Measurements from ENCODE around the gene FOXP1. TPM values are rescaled to one million over a fixed set of nuclear protein-coding genes. Genes with fewer than 3 reads are reported as not detected.

The FOXP1 gene
- total and polyA plus RNA-seq, 2 donors (not counting 1 experiment from before 2014, with no cell fraction given), result 91.1 to 508 TPM

- peaks cover 29% of the 10 kb centered on the region for H3K4me1 Mint-ChIP-seq
- no peaks in the 10 kb centered on the region for H3K9me3 Mint-ChIP-seq (ENCODE audit: insufficient read depth)
- peaks cover 0 to 1% of the 10 kb centered on the region in 2 experiments for H3K36me3 ChIP-seq (replicated peaks in 1 of 2; ENCODE audit: control extremely low read depth in 1 of 2, control insufficient read depth in 1 of 2, extremely low read depth in 1 of 2, insufficient read depth in 2 of 2, low read length in 1 of 2)
- H3K4me2 ChIP-seq (replicated peaks; ENCODE audit: low read depth, low read length, poor library complexity, severe bottlenecking), result peak overlapping the region; percentile 54
- no peaks in the 10 kb centered on the region for H3K27me3 Mint-ChIP-seq
- peak overlapping the region; percentile 66 for H3K4me3 Mint-ChIP-seq
- no peaks in the 10 kb centered on the region for H3K27me3 ChIP-seq (replicated peaks in 1 of 4; ENCODE audit: control extremely low read depth in 1 of 4, control insufficient read depth in 3 of 4, insufficient read depth in 4 of 4, low read length in 3 of 4)
- TF ChIP-seq CTCF (IDR thresholded peaks at IDR 0.05), result peak; percentile 65
- TF ChIP-seq EZH2 (IDR thresholded peaks at IDR 0.05; ENCODE audit: borderline replicate concordance, insufficient read depth, low read depth, low read length, poor library complexity, severe bottlenecking), result no peak
- H3K4me3 ChIP-seq (ENCODE audit: control extremely low read depth in 1 of 5, extremely low read depth in 1 of 5, insufficient read depth in 1 of 5, low read depth in 2 of 5, low read length in 4 of 5), result peak overlapping the region in 1 of 5 experiments; percentile 10
- H3K9me3 ChIP-seq (ENCODE audit: control extremely low read depth in 1 of 3, control insufficient read depth in 2 of 3, insufficient read depth in 1 of 3, low read length in 2 of 3), result no peaks in the 10 kb centered on the region
- H3K9ac ChIP-seq (ENCODE audit: low read length), result peak overlapping the region; percentile 16
- POLR2A ChIA-PET, result interaction anchor here (1.1 to 1.4 kb wide), 3 partner anchors 114 to 425 kb away, joined by 3 to 7 read pairs (median 3); no protein-coding TSS in a partner anchor
- 0% methylated on average over 2 of the region's 3 CpGs for WGBS (ENCODE audit: insufficient coverage)
- DNase-seq, result peak; percentile 76
- H3K27ac Mint-ChIP-seq, result no peak overlapping the region
- H2AFZ ChIP-seq (ENCODE audit: insufficient read depth, low read depth, low read length, poor library complexity, severe bottlenecking), result peak overlapping the region; percentile 6
- peaks cover 21 to 28% of the 10 kb centered on the region in 2 donors for H3K4me1 ChIP-seq (ENCODE audit: control insufficient read depth in 2 of 2, insufficient read depth in 2 of 2, low read length in 2 of 2)
- H3K79me2 ChIP-seq (ENCODE audit: control insufficient read depth, insufficient read depth, low read length), result peaks cover 100% of the 10 kb centered on the region
- peak; percentile 95 for ATAC-seq (ENCODE audit: low read depth)
- intact Hi-C loops (cut with micrococcal nuclease), result loop anchor here (1.0 to 5.0 kb wide), 10 partner anchors 55 to 961 kb away; no protein-coding TSS in a partner anchor
- H4K20me1 ChIP-seq (ENCODE audit: control insufficient read depth, insufficient read depth, low read length, poor library complexity, severe bottlenecking), result no peaks in the 10 kb centered on the region
- CTCF ChIA-PET, result interaction anchor here (0.6 to 5.1 kb wide), 32 partner anchors 11 to 961 kb away, joined by 3 to 26 read pairs (median 4); no protein-coding TSS in a partner anchor
- H3K27ac ChIP-seq (ENCODE audit: low read length in 2 of 2), result peak overlapping the region; percentile 17 to 74
These were observed 71.5 kb downstream of the FOXP1 start for GRCh38 chr3:71512000-71512399.

- H3K4me3 ChIP-seq (ENCODE audit: control extremely low read depth in 1 of 5, extremely low read depth in 1 of 5, insufficient read depth in 1 of 5, low read depth in 2 of 5, low read length in 4 of 5), result peak overlapping the region in 1 of 5 experiments; percentile 10
- intact Hi-C loops (cut with micrococcal nuclease), result loop anchor here (5.0 kb wide), 4 partner anchors 94 to 444 kb away; no protein-coding TSS in a partner anchor
These were observed 72.1 kb downstream of the FOXP1 start for GRCh38 chr3:71511446-71511845.

More at GRCh38 chr3:71511446-71511845, 72.1 kb downstream of the FOXP1 start:
- Mint-ChIP-seq H3K27me3 (no peaks in the 10 kb centered on the region), H3K27ac (peak overlapping the region; percentile 55), H3K4me1 (peaks cover 31% of the 10 kb centered on the region), H3K9me3 (ENCODE audit: insufficient read depth) (no peaks in the 10 kb centered on the region), H3K4me3 (no peak overlapping the region)
- H3K27ac ChIP-seq (ENCODE audit: low read length in 2 of 2), result peak overlapping the region; percentile 23 to 74
- peak overlapping the region; percentile 54 for H3K4me2 ChIP-seq (replicated peaks; ENCODE audit: low read depth, low read length, poor library complexity, severe bottlenecking)
- no peak for ATAC-seq (ENCODE audit: low read depth)
- no peak for TF ChIP-seq EZH2 (IDR thresholded peaks at IDR 0.05; ENCODE audit: borderline replicate concordance, insufficient read depth, low read depth, low read length, poor library complexity, severe bottlenecking)
- no peak for TF ChIP-seq CTCF (IDR thresholded peaks at IDR 0.05)
- POLR2A ChIA-PET, result interaction anchor here (0.6 to 1.4 kb wide), 4 partner anchors 29 to 424 kb away, joined by 3 to 9 read pairs (median 5); no protein-coding TSS in a partner anchor
- H3K4me1 ChIP-seq (ENCODE audit: control insufficient read depth in 2 of 2, insufficient read depth in 2 of 2, low read length in 2 of 2), result peaks cover 21 to 28% of the 10 kb centered on the region in 2 donors
- H2AFZ ChIP-seq (ENCODE audit: insufficient read depth, low read depth, low read length, poor library complexity, severe bottlenecking), result peak overlapping the region; percentile 6
- no peaks in the 10 kb centered on the region for H3K9me3 ChIP-seq (ENCODE audit: control extremely low read depth in 1 of 3, control insufficient read depth in 2 of 3, insufficient read depth in 1 of 3, low read length in 2 of 3)
- no peaks in the 10 kb centered on the region for H3K27me3 ChIP-seq (replicated peaks in 1 of 4; ENCODE audit: control extremely low read depth in 1 of 4, control insufficient read depth in 3 of 4, insufficient read depth in 4 of 4, low read length in 3 of 4)
- H4K20me1 ChIP-seq (ENCODE audit: control insufficient read depth, insufficient read depth, low read length, poor library complexity, severe bottlenecking), result no peaks in the 10 kb centered on the region
- peaks cover 0 to 2% of the 10 kb centered on the region in 2 experiments for H3K36me3 ChIP-seq (replicated peaks in 1 of 2; ENCODE audit: control extremely low read depth in 1 of 2, control insufficient read depth in 1 of 2, extremely low read depth in 1 of 2, insufficient read depth in 2 of 2, low read length in 1 of 2)
- CTCF ChIA-PET, result interaction anchor here (0.7 to 5.1 kb wide), 34 partner anchors 12 to 961 kb away, joined by 3 to 26 read pairs (median 4); no protein-coding TSS in a partner anchor
- peaks cover 100% of the 10 kb centered on the region for H3K79me2 ChIP-seq (ENCODE audit: control insufficient read depth, insufficient read depth, low read length)
- H3K9ac ChIP-seq (ENCODE audit: low read length), result peak overlapping the region; percentile 16
- no peak for DNase-seq

Measured in B cell (primary cell).